NCI-H187 (cell line): ENCODE data around the gene MRPL46.
"Not testable (repeated sequence)": the region's sequence is repeated elsewhere in the genome, so short reads cannot be mapped to it uniquely, and the experiment has no call there.

Experiments
- DNase-seq, 2 experiments: peaks; one replicate each; lab custom pipeline; 2025; lab: John Stamatoyannopoulos, UW

MRPL46 gene

GRCh38 chr15:88441076-88441730, 26.0 kb downstream of the MRPL46 start:
- DNase-seq = no peak

GRCh38 chr15:88440021-88440420, 27.2 kb downstream of the MRPL46 start:
- DNase-seq = no peak

- DNase-seq = no peak
Observed at GRCh38 chr15:88438181-88438580, 29.0 kb downstream of the MRPL46 start.

GRCh38 chr15:88434106-88434505, 33.1 kb downstream of the MRPL46 start:
- not testable (repeated sequence) for DNase-seq

GRCh38 chr15:88433046-88433685, 34.0 kb downstream of the MRPL46 start:
- DNase-seq = no peak

GRCh38 chr15:88431441-88431840, 35.7 kb downstream of the MRPL46 start:
- DNase-seq = no peak

- no peak for DNase-seq
Observed at GRCh38 chr15:88430051-88430450, 37.1 kb downstream of the MRPL46 start.

- no peak for DNase-seq
Observed at GRCh38 chr15:88428805-88429605, 38.2 kb downstream of the MRPL46 start.

GRCh38 chr15:88428053-88428452, 39.1 kb downstream of the MRPL46 start:
- no peak for DNase-seq

GRCh38 chr15:88426304-88426703, 40.9 kb downstream of the MRPL46 start:
- no peak for DNase-seq

GRCh38 chr15:88423331-88423730, 43.9 kb downstream of the MRPL46 start:
- DNase-seq = no peak

- DNase-seq = no peak
Observed at GRCh38 chr15:88419830-88420229, 47.4 kb downstream of the MRPL46 start.
